Measurements from ENCODE around the gene SH2D3A. TPM values are rescaled to one million over a fixed set of nuclear protein-coding genes. Genes with fewer than 3 reads are reported as not detected.

The SH2D3A gene
- total RNA-seq, 1 donor from 2014 or later = not detected

DNA sequence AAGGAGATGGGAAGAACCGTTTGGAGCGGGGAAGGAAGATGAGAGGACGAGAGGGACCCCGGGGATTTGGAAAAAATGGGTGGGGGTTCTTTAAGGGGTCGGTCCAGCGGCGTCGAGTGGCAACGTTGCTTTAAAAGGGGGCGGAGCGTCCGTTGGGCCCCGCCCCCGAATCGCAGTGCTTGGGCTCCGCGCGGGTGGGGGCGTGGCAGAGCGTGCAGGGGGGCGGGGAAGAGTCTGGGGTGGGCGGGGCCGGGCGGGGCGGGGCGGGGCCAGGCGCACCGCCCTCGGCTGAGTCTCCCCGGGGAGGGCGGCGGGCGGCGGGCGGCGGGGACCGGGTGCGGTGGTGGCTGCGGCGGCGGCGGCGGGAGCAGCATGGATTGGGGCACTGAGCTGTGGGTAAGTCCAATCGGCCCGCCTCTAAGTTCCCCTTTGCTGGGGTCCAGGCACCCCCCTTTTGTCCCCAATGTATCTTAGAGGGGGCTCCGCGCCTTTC is 27.8 kb downstream of the SH2D3A start, which contains the start of gene TRIP10:
Gene TRIP10, plus strand, starts transcription at position 291 of the 493 bp plus-strand sequence. Its CDS starts 82 bp downstream, at position 373.
- DNase-seq (ENCODE audit: low read depth, low spot score) = peak; percentile 71
- no peak for TF ChIP-seq CTCF (conservative IDR thresholded peaks at IDR 0.05)
- Mint-ChIP-seq H3K4me1 (peaks cover 63% of the 10 kb centered on the region), H3K36me3 (ENCODE audit: low read depth) (no peaks in the 10 kb centered on the region), H3K27ac (ENCODE audit: unreplicated experiment) (peak within 1 kb of the TSS; percentile 95), H3K9me3 (no peaks in the 10 kb centered on the region), H3K4me3 (peak within 1 kb of the TSS; percentile 92), H3K27me3 (ENCODE audit: low read depth) (peaks cover 5% of the 10 kb centered on the region)

- TF ChIP-seq CTCF (conservative IDR thresholded peaks at IDR 0.05) = no peak
- Mint-ChIP-seq H3K27me3 (ENCODE audit: low read depth) (peaks cover 5% of the 10 kb centered on the region), H3K4me1 (peaks cover 57% of the 10 kb centered on the region), H3K27ac (ENCODE audit: unreplicated experiment) (peak overlapping the region; percentile 95), H3K4me3 (peak overlapping the region; percentile 92), H3K36me3 (ENCODE audit: low read depth) (no peaks in the 10 kb centered on the region), H3K9me3 (no peaks in the 10 kb centered on the region)
- DNase-seq (ENCODE audit: low read depth, low spot score) = no peak
These were observed 28.3 kb downstream of the SH2D3A start for GRCh38 chr19:6738787-6739389.

- no peaks in the 10 kb centered on the region for H3K36me3 Mint-ChIP-seq (ENCODE audit: low read depth)
- H3K4me1 Mint-ChIP-seq = peaks cover 49% of the 10 kb centered on the region
- peak; percentile 41 for DNase-seq (ENCODE audit: low read depth, low spot score)
- peak overlapping the region; percentile 92 for H3K4me3 Mint-ChIP-seq
- peak; percentile 68 for TF ChIP-seq CTCF (conservative IDR thresholded peaks at IDR 0.05)
- peaks cover 5% of the 10 kb centered on the region for H3K27me3 Mint-ChIP-seq (ENCODE audit: low read depth)
- H3K27ac Mint-ChIP-seq (ENCODE audit: unreplicated experiment) = peak overlapping the region; percentile 44
- no peaks in the 10 kb centered on the region for H3K9me3 Mint-ChIP-seq
These were observed 29.1 kb downstream of the SH2D3A start for GRCh38 chr19:6737873-6738786.

DNA sequence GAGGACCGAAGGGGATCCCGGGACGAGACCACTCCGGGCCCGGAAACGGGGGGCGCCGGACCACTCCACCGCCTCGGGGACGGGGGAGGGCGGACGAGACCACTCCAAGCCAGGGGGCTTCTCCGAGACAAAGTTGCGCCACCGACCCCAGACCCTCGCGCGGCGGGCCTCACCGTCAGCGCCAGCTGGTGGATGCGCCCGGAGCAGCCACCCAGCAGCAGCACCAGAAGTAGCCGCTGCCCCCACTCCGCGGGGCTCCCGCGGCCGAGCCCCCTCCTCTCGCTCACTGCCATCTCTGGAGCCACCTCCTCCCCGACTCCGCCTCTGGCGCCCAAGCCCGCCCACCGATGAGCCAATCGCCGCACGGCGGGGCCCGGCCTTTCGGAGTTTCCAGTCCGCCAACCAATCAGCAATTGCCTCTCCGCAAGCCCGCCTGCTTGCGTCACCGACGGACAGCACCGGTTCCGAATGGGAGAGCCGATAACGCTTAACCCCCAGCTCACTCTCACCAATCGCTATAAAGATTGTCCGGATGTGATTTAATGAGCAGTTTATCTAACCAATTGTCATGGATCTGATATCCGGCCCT is 29.9 kb downstream of the SH2D3A start, which contains the start of gene GPR108:
Gene GPR108, minus strand, starts transcription at position 297 of the 589 bp plus-strand sequence. Its CDS starts 4 bp downstream, at position 293.
- Mint-ChIP-seq H3K36me3 (ENCODE audit: low read depth) (no peaks in the 10 kb centered on the region), H3K9me3 (no peaks in the 10 kb centered on the region), H3K27ac (ENCODE audit: unreplicated experiment) (peak within 1 kb of the TSS; percentile 97), H3K27me3 (ENCODE audit: low read depth) (peaks cover 5% of the 10 kb centered on the region), H3K4me3 (peak within 1 kb of the TSS; percentile 97), H3K4me1 (peaks cover 42% of the 10 kb centered on the region)
- no peak for TF ChIP-seq CTCF (conservative IDR thresholded peaks at IDR 0.05)
- peak; percentile 97 for DNase-seq (ENCODE audit: low read depth, low spot score)

DNA sequence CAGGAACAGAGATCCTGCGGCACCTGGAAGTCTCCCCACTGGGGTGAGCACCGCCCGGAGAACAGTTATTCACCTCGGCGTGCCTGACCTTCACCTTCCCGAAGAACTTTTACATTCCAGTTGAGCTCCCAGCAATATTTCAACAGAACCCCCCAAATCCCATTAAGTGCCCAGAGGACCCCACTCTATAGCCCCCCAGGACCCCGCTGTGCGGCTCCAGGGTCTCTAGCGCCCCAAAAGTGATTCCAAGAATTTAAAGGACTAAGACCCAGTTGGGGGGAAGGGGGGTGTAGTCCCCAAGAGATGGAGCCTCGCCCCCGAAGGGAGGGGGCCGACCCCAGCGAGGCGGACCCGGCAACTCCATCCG is 30.3 kb downstream of the SH2D3A start:
- Mint-ChIP-seq H3K27me3 (ENCODE audit: low read depth) (peaks cover 5% of the 10 kb centered on the region), H3K36me3 (ENCODE audit: low read depth) (no peaks in the 10 kb centered on the region), H3K27ac (ENCODE audit: unreplicated experiment) (peak overlapping the region; percentile 97)

More for the DNA sequence above, 30.3 kb downstream of the SH2D3A start:
- peaks cover 39% of the 10 kb centered on the region for H3K4me1 Mint-ChIP-seq
- peak overlapping the region; percentile 97 for H3K4me3 Mint-ChIP-seq
- no peak for DNase-seq (ENCODE audit: low read depth, low spot score)
- H3K9me3 Mint-ChIP-seq = no peaks in the 10 kb centered on the region
- no peak for TF ChIP-seq CTCF (conservative IDR thresholded peaks at IDR 0.05)
